PC-9 (cell line): ENCODE measurements around the gene SGTA. TPM values are rescaled to one million over a fixed set of nuclear protein-coding genes. Genes with fewer than 3 reads are reported as not detected.

ENCODE experiments used
- BruUV-seq: library from RNA; stranded (reverse); fragments of 400-500 nt; replicated peaks from 2 replicates; lab custom pipeline; 2021; lab: Mats Ljungman, UMichigan
- CTCF ChIA-PET: fragments of 300-600 bp; sonication (Branson Sonifier 250); formaldehyde crosslinking; loops from one replicate; lab custom pipeline; 2022; ENCODE audit warnings: antibody characterized with exemption; lab: Charles Lee
- POLR2A ChIA-PET: fragments of 300-600 bp; sonication (Branson Sonifier 250); formaldehyde crosslinking; loops from one replicate; lab custom pipeline; 2022; ENCODE audit warnings: antibody characterized with exemption; ENCODE audit not compliant: unreplicated experiment; lab: Charles Lee
- DNase-seq, 2 experiments: peaks; one replicate each; pipeline versions ENCODE4 v3.0.0 to v3.0.0-alpha.2; 2015 to 2022; ENCODE audit warnings: mixed read lengths in 1 of 2
- H2AFZ ChIP-seq: fragments of 200-600 bp; sonication (generic); 2 replicates; pipeline ENCODE4 v1.8.1; 2017; ENCODE audit warnings: antibody characterized with exemption
- H3F3A ChIP-seq: fragments of 200-600 bp; sonication (generic); 2 replicates; pipeline ENCODE4 v1.8.1; 2017; ENCODE audit warnings: antibody characterized with exemption, mild to moderate bottlenecking, low read depth; ENCODE audit not compliant: insufficient read depth
- H3K27ac ChIP-seq: fragments of 200-600 bp; sonication (generic); 2 replicates; pipeline ENCODE4 v1.6.1; 2016; ENCODE audit warnings: mixed run types
- H3K27me3 ChIP-seq: fragments of 200-600 bp; sonication (generic); 2 replicates; pipeline ENCODE4 v1.6.1; 2016; ENCODE audit warnings: low read depth, mixed run types; ENCODE audit not compliant: insufficient read depth
- H3K36me3 ChIP-seq: fragments of 200-600 bp; sonication (generic); 2 replicates; pipeline ENCODE4 v1.6.1; 2016; ENCODE audit warnings: low read depth, mixed run types
- H3K4me1 ChIP-seq: fragments of 200-600 bp; sonication (generic); replicated peaks from 2 replicates; pipeline ENCODE4 v1.6.1; 2016; ENCODE audit warnings: mixed run types; ENCODE audit not compliant: insufficient read depth
- H3K4me2 ChIP-seq: fragments of 200-600 bp; sonication (generic); 2 replicates; pipeline ENCODE4 v1.6.1; 2017; ENCODE audit warnings: mixed run types
- H3K4me3 ChIP-seq: fragments of 200-600 bp; sonication (generic); 2 replicates; pipeline ENCODE4 v1.6.1; 2016; ENCODE audit warnings: mixed run types
- H3K79me2 ChIP-seq: fragments of 200-600 bp; sonication (generic); 2 replicates; pipeline ENCODE4 v1.6.1; 2017; ENCODE audit warnings: low read depth, mixed run types
- H3K9me2 ChIP-seq: fragments of 200-600 bp; sonication (generic); 2 replicates; pipeline ENCODE4 v1.8.1; 2017; ENCODE audit warnings: mild to moderate bottlenecking; ENCODE audit not compliant: insufficient read depth
- H3K9me3 ChIP-seq: fragments of 200-600 bp; sonication (generic); 2 replicates; pipeline ENCODE4 v1.8.1; 2016; ENCODE audit warnings: low read depth; ENCODE audit not compliant: insufficient read depth
- H4K20me1 ChIP-seq: fragments of 200-600 bp; sonication (generic); 2 replicates; pipeline ENCODE4 v1.8.1; 2017; ENCODE audit not compliant: insufficient read depth
- EZH2 ChIP-seq: fragments of 200-600 bp; sonication (generic); IDR thresholded peaks from 2 replicates; pipeline ENCODE4 v1.8.0; 2017; ENCODE audit warnings: antibody characterized with exemption, low read depth
- intact Hi-C: fragments of 100-400 bp; cut with micrococcal nuclease; formaldehyde crosslinking; loops from one replicate; pipeline ENCODE4 v1.10.0; 2022; ENCODE audit not compliant: unreplicated experiment
- total RNA-seq: library from RNA; stranded (reverse); gene quantifications from 2 replicates; pipeline ENCODE4 v1.2.3, GENCODE V29; 2021
- TF ChIP-seq, protein P1 (sequence below): fragments of 200-600 bp; sonication (generic); conservative IDR thresholded peaks from 2 replicates; pipeline ENCODE4 v1.6.1; 2017; ENCODE audit warnings: mixed run types, antibody characterized with exemption, mild to moderate bottlenecking, moderate library complexity

Gene SGTA
- total RNA-seq, 1 experiment from 2014 or later = 40.7 TPM

DNA sequence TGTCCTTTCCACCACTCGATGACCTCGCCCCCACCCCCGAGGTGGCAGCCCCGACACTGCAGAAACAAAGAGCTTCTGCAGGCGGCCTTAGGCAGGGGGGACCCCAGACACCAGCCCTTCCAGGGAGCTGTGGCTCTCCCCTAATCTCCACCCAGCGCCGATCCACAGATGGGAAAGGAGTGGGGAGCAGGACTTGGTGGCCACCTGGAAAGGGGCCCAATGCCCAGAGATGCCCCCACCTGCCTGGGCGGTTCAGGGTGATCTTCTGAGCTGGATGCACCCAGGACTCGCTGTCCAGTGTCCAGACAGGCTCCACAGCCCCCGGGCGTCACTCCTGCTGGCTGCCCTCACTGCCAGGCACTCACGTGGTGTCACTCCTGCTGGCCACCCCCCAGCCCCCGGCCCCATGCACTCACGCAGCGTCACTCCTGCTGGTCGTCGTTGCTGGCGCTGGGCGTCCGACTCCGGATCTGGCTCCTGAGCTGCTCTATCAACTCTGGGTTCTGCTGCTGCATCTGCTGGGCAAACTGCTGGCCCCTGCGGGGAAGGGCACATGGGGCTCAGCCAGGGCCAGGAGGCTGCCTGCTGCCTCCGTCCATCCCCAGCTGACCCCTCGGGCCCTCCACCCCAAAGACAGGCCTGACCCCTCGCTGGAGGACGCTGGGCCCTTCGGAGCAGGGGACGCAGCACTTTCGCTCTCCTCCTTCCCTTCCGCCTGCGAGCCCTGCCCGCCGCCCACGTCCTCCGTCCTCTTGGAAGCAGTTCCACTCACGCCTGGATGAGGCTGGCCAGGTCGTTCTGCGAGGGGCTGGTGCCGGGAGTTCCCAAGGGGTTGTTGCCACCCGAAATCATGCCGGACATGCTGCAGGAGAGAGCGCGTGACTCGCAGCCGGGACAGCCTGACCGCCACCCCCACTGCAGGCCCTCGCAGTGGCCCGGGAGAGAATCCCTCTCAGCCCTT lies 25.9 kb downstream of the SGTA start:
- no peaks in the 10 kb centered on the region for H4K20me1 ChIP-seq
- DNase-seq = no peak
- no peaks in the 10 kb centered on the region for H3K4me1 ChIP-seq
- no peaks in the 10 kb centered on the region for H3K27me3 ChIP-seq
- no peaks in the 10 kb centered on the region for H3K9me2 ChIP-seq
- no peak overlapping the region for H2AFZ ChIP-seq
- no peaks in the 10 kb centered on the region for H3K36me3 ChIP-seq
- BruUV-seq = no TSS peak
- no peak overlapping the region for H3K4me3 ChIP-seq
- H3K79me2 ChIP-seq = no peaks in the 10 kb centered on the region
- ChIA-PET POLR2A (no interaction called here), CTCF (no interaction called here)
- TF ChIP-seq, protein P1, sequence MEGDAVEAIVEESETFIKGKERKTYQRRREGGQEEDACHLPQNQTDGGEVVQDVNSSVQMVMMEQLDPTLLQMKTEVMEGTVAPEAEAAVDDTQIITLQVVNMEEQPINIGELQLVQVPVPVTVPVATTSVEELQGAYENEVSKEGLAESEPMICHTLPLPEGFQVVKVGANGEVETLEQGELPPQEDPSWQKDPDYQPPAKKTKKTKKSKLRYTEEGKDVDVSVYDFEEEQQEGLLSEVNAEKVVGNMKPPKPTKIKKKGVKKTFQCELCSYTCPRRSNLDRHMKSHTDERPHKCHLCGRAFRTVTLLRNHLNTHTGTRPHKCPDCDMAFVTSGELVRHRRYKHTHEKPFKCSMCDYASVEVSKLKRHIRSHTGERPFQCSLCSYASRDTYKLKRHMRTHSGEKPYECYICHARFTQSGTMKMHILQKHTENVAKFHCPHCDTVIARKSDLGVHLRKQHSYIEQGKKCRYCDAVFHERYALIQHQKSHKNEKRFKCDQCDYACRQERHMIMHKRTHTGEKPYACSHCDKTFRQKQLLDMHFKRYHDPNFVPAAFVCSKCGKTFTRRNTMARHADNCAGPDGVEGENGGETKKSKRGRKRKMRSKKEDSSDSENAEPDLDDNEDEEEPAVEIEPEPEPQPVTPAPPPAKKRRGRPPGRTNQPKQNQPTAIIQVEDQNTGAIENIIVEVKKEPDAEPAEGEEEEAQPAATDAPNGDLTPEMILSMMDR = no peak
- no peak for TF ChIP-seq EZH2
- no peaks in the 10 kb centered on the region for H3K9me3 ChIP-seq
- no peaks in the 10 kb centered on the region for H3F3A ChIP-seq
- H3K4me2 ChIP-seq = no peak overlapping the region
- intact Hi-C loops = no loop called here
- H3K27ac ChIP-seq = no peak overlapping the region

DNA sequence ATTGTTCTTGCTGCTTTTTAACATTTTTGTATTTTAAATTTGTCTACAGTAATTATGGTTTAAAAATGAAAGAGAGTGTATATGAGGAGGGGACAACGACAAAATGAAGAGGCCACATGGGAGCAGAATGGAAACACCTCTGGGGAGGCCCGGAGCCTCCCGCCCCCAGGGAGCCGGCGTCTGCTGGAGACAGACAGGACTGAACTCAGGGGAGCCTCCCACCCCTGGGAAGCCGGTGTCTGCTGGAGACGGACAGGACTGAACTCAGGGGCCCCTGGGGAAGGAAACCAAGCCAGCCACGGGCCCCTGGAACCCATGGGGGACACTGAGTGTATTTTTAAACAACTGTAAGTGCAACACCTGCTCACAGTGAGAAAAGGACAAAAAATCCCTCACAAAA lies 26.6 kb downstream of the SGTA start:
- intact Hi-C loops = no loop called here
- no peak overlapping the region for H3K27ac ChIP-seq
- no TSS peak for BruUV-seq
- H3K27me3 ChIP-seq = no peaks in the 10 kb centered on the region
- no peaks in the 10 kb centered on the region for H3F3A ChIP-seq
- ChIA-PET CTCF (no interaction called here), POLR2A (no interaction called here)
- no peaks in the 10 kb centered on the region for H3K36me3 ChIP-seq
- H2AFZ ChIP-seq = no peak overlapping the region
- no peaks in the 10 kb centered on the region for H3K9me2 ChIP-seq
- H3K9me3 ChIP-seq = no peaks in the 10 kb centered on the region
- no peaks in the 10 kb centered on the region for H4K20me1 ChIP-seq
- no peaks in the 10 kb centered on the region for H3K79me2 ChIP-seq
- TF ChIP-seq EZH2 = no peak
- TF ChIP-seq, protein P1 = no peak
- no peak for DNase-seq
- H3K4me2 ChIP-seq = no peak overlapping the region
- H3K4me1 ChIP-seq = no peaks in the 10 kb centered on the region
- no peak overlapping the region for H3K4me3 ChIP-seq

DNA sequence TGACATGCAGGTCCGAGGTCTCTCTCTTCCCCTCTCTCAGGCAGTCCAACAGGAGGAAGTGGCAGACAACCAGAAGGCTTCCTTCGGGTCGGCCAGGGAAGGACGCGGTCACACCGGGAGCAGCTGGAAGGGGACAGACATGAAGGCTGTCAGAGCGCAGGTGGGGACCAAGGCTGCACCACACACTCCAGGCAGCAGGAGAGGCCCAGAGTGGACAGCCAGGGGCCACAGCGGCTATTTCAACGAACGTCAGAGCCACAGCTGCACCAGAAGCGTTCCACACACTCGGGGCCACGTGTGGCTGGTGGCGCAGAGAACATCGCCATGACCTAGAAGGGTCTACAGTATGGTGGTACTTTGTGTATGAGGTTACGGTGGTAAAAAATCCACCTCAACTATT lies 27.3 kb downstream of the SGTA start:
- Histone ChIP-seq H4K20me1 (no peaks in the 10 kb centered on the region), H3K4me2 (no peak overlapping the region), H3K27me3 (no peaks in the 10 kb centered on the region), H3K9me3 (no peaks in the 10 kb centered on the region), H3K79me2 (no peaks in the 10 kb centered on the region), H3K4me1 (no peaks in the 10 kb centered on the region), H3K27ac (no peak overlapping the region), H3F3A (no peaks in the 10 kb centered on the region), H2AFZ (no peak overlapping the region), H3K9me2 (no peaks in the 10 kb centered on the region), H3K36me3 (no peaks in the 10 kb centered on the region), H3K4me3 (no peak overlapping the region)
- no TSS peak for BruUV-seq
- CTCF ChIA-PET = no interaction called here
- no peak for TF ChIP-seq EZH2
- TF ChIP-seq, protein P1 = no peak
- no peak for DNase-seq
- intact Hi-C loops = no loop called here
- POLR2A ChIA-PET = no interaction called here
